Nephron progenitor cell (in vitro differentiated cells): ENCODE measurements around the gene RTP5.
A peak's percentile ranks its signal among the peaks of the same experiment; 100 is the strongest.

ENCODE experiments used
- DNase-seq: peaks from one replicate; pipeline ENCODE4 v3.0.0; 2021
- H3K27ac Mint-ChIP-seq: 2 replicates; pipeline ENCODE4 v1.8.0; 2021; ENCODE audit warnings: mild to moderate bottlenecking, moderate library complexity, mixed read lengths
- H3K27me3 Mint-ChIP-seq: 2 replicates; pipeline ENCODE4 v1.8.0; 2021; ENCODE audit warnings: mild to moderate bottlenecking, low read depth, mixed read lengths; ENCODE audit not compliant: poor library complexity
- H3K36me3 Mint-ChIP-seq: 2 replicates; pipeline ENCODE4 v1.8.0; 2021; ENCODE audit warnings: low read depth, mixed read lengths
- H3K4me1 Mint-ChIP-seq: 2 replicates; pipeline ENCODE4 v1.8.0; 2021; ENCODE audit warnings: mixed read lengths
- H3K4me3 Mint-ChIP-seq: 2 replicates; pipeline ENCODE4 v1.8.0; 2021; ENCODE audit warnings: mild to moderate bottlenecking, moderate library complexity, mixed read lengths
- H3K9me3 Mint-ChIP-seq: 2 replicates; pipeline ENCODE4 v1.8.0; 2021; ENCODE audit warnings: mild to moderate bottlenecking, moderate library complexity, mixed read lengths
- CTCF ChIP-seq: fragments of 200-600 bp; sonication (generic); IDR thresholded peaks from 2 replicates; pipeline ENCODE4 v1.5.0; 2021; ENCODE audit warnings: antibody characterized with exemption

RTP5 gene

GRCh38 chr2:241844066-241844728, 25.3 kb upstream of the RTP5 start:
- H3K4me3 Mint-ChIP-seq: peak overlapping the region; percentile 80
- no peaks in the 10 kb centered on the region for H3K9me3 Mint-ChIP-seq
- H3K27me3 Mint-ChIP-seq: peaks cover 40% of the 10 kb centered on the region
- no peak for TF ChIP-seq CTCF
- H3K27ac Mint-ChIP-seq: no peak overlapping the region
- H3K4me1 Mint-ChIP-seq: peaks cover 27% of the 10 kb centered on the region
- H3K36me3 Mint-ChIP-seq: no peaks in the 10 kb centered on the region
- DNase-seq: peak; percentile 77

- Mint-ChIP-seq H3K36me3 (no peaks in the 10 kb centered on the region), H3K27me3 (peaks cover 40% of the 10 kb centered on the region), H3K4me1 (peaks cover 27% of the 10 kb centered on the region), H3K27ac (no peak overlapping the region), H3K9me3 (no peaks in the 10 kb centered on the region), H3K4me3 (peak overlapping the region; percentile 80)
- no peak for DNase-seq
- no peak for TF ChIP-seq CTCF
Measured at GRCh38 chr2:241844831-241845578, 24.5 kb upstream of the RTP5 start.

- Mint-ChIP-seq H3K27me3 (peaks cover 38% of the 10 kb centered on the region), H3K36me3 (no peaks in the 10 kb centered on the region), H3K4me3 (peak overlapping the region; percentile 52), H3K27ac (no peak overlapping the region), H3K4me1 (peaks cover 27% of the 10 kb centered on the region), H3K9me3 (no peaks in the 10 kb centered on the region)
- no peak for TF ChIP-seq CTCF
- no peak for DNase-seq
Measured at GRCh38 chr2:241846406-241846805, 23.1 kb upstream of the RTP5 start.

- Mint-ChIP-seq H3K36me3 (no peaks in the 10 kb centered on the region), H3K4me1 (peaks cover 20% of the 10 kb centered on the region), H3K4me3 (no peak overlapping the region), H3K27ac (no peak overlapping the region), H3K27me3 (peaks cover 30% of the 10 kb centered on the region), H3K9me3 (no peaks in the 10 kb centered on the region)
- TF ChIP-seq CTCF: no peak
- DNase-seq: no peak
Measured at GRCh38 chr2:241848761-241849615, 20.5 kb upstream of the RTP5 start.

GRCh38 chr2:241849616-241850543, 19.6 kb upstream of the RTP5 start:
- no peak for TF ChIP-seq CTCF
- H3K36me3 Mint-ChIP-seq: no peaks in the 10 kb centered on the region
- H3K27ac Mint-ChIP-seq: no peak overlapping the region
- no peaks in the 10 kb centered on the region for H3K9me3 Mint-ChIP-seq
- H3K4me1 Mint-ChIP-seq: peaks cover 20% of the 10 kb centered on the region
- no peak for DNase-seq
- H3K27me3 Mint-ChIP-seq: peaks cover 24% of the 10 kb centered on the region
- no peak overlapping the region for H3K4me3 Mint-ChIP-seq
